Measurements from ENCODE around the gene HSD17B10. TPM values are rescaled to one million over a fixed set of nuclear protein-coding genes. Genes with fewer than 3 reads are reported as not detected.
A peak's percentile ranks its signal among the peaks of the same experiment; 100 is the strongest.

The HSD17B10 gene
- total RNA-seq, 4 donors from 2014 or later: 72.7 to 105 (median 94.3) TPM

DNA sequence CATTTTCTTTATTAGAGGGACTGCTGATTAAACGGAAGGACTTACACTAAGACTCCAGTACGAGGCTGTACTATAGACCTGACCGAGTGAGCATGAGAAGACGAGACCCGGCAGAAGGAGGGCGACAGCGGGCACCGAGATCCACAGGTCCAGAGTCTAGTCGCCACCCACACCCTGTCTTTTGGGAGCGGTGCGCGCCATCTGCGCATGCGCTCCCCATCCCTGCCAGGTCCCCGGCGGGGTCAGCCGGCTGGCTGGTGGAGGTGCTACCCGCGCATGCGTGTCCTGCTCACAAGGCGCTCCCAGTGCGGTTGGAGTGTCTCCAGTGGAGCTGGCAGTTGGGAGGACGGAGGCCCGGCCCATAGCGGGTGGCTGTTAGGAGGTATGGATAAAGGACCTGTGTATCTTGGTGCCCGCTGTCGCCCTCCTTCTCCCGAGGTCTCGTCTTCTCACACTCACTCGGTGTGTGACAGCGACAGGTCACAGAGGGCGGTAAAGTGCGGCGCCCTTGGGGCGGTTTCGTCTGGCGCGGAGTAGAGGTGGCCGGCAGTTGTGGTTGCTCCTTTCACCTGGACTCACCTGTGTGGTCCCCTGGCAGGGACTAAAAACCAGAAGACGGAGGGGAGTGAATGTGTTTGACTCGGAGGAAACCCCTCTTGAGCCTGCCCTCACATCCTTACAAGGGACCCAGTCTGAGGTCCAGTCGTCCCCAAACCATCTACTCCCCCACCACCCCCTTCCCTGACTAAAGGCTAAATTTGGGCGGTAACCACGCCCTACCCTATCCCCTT, 7.6 kb upstream of the HSD17B10 start:
- Histone ChIP-seq H3K27me3 (no peaks in the 10 kb centered on the region), H3K36me3 (no peaks in the 10 kb centered on the region), H3K9me3 (no peaks in the 10 kb centered on the region), H3K4me3 (peak overlapping the region; percentile 40 to 54 (median 47)), H3K4me1 (peaks cover 3 to 24% (median 21%) of the 10 kb centered on the region in 4 donors), H3K27ac (replicated peaks in 1 of 4) (peak overlapping the region; percentile 64 to 83 (median 78))
- WGBS: 19% methylated on average over 32 of the region's 44 CpGs
- intact Hi-C loops (cut with DNase I): loop anchor here (5.0 kb wide), 1 partner anchor 124 kb away; no protein-coding TSS in a partner anchor
- DNase-seq (ENCODE audit: extremely low spot score): no peak
- TF ChIP-seq POLR2A (IDR thresholded peaks at IDR 0.05; ENCODE audit: low read depth) (no peak), POLR2AphosphoS5 (IDR thresholded peaks at IDR 0.05) (peak; percentile 64 to 69)
- TF ChIP-seq, protein P1, sequence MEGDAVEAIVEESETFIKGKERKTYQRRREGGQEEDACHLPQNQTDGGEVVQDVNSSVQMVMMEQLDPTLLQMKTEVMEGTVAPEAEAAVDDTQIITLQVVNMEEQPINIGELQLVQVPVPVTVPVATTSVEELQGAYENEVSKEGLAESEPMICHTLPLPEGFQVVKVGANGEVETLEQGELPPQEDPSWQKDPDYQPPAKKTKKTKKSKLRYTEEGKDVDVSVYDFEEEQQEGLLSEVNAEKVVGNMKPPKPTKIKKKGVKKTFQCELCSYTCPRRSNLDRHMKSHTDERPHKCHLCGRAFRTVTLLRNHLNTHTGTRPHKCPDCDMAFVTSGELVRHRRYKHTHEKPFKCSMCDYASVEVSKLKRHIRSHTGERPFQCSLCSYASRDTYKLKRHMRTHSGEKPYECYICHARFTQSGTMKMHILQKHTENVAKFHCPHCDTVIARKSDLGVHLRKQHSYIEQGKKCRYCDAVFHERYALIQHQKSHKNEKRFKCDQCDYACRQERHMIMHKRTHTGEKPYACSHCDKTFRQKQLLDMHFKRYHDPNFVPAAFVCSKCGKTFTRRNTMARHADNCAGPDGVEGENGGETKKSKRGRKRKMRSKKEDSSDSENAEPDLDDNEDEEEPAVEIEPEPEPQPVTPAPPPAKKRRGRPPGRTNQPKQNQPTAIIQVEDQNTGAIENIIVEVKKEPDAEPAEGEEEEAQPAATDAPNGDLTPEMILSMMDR (IDR thresholded peaks at IDR 0.05): no peak

DNA sequence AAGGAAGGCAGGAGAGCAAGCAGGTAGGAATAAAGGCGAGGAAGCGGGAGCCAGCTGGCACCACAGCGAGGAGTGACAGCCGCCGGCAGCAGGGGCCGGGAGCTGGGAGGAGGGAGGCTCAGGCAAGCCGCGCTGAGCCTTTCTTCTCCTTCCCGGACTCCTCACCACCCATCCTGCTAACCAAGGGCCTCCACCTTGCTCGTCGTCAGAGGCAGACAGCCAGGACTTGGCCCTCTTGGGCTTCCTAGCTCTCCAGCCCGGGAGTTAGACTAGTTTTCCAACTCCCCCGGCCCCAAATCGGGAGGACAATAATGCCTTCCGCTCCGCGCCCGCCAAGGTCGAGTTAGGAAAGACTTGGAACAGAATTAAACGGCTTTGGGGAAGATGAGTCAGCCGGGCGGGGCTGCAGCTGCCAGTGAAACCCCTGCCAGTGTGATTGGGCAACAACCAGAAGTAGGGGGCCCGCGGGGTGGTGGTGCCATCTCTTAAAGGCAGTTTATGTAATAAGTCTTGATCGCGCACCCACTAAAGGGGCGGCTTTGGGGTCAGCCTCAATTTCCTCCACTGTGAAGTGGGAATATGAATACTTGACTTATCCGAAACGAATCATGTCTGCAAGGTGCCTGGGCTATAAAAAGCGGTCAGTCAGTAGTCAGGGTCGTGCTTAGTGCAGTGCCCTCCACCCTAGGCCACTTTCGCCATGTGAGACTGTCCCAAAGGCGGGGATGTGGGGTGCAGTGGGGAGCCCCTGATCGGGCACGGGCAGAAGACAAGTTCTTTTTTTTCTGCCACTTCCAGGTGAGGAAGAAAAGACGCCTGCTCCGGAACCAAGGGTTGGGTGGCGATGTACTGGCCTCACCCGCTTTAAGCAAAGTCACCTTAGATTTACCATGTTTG, 6.7 kb upstream of the HSD17B10 start:
- 25% methylated on average over 38 of the region's 39 CpGs for WGBS
- intact Hi-C loops (cut with DNase I): loop anchor here (5.0 kb wide), 1 partner anchor 124 kb away; no protein-coding TSS in a partner anchor
- Histone ChIP-seq H3K27ac (replicated peaks in 1 of 4) (peak overlapping the region; percentile 64 to 83 (median 78)), H3K9me3 (no peaks in the 10 kb centered on the region), H3K36me3 (no peaks in the 10 kb centered on the region), H3K27me3 (no peaks in the 10 kb centered on the region), H3K4me1 (peaks cover 3 to 26% (median 23%) of the 10 kb centered on the region in 4 donors), H3K4me3 (peak overlapping the region; percentile 40 to 54 (median 47))
- peak; percentile 93 for DNase-seq (ENCODE audit: extremely low spot score)
- TF ChIP-seq POLR2A (IDR thresholded peaks at IDR 0.05; ENCODE audit: low read depth) (no peak), POLR2AphosphoS5 (IDR thresholded peaks at IDR 0.05) (peak; percentile 64 to 81), EP300 (IDR thresholded peaks at IDR 0.05) (no peak)
- TF ChIP-seq, protein P1 (IDR thresholded peaks at IDR 0.05): no peak

DNA sequence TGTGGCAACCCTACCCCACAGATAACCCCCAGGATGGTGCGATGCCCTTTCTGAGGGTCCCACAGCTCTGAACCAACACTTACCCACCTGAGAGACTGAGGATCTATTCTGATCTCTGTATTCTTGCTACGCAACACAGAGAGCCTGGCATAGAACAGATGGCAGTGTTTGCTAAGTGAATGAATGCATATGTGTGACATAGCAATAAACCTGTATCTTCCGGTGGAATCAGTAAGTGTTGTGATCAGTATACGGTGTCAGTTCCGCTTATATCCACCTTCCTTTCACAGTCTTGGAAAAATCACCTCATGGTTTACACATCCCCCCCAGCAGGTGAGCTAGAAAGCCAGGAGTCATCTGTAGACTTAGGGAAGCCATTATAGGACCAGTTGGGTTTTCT, 5.9 kb upstream of the HSD17B10 start:
- peak overlapping the region; percentile 64 to 83 (median 78) for H3K27ac ChIP-seq (replicated peaks in 1 of 4)

DNA sequence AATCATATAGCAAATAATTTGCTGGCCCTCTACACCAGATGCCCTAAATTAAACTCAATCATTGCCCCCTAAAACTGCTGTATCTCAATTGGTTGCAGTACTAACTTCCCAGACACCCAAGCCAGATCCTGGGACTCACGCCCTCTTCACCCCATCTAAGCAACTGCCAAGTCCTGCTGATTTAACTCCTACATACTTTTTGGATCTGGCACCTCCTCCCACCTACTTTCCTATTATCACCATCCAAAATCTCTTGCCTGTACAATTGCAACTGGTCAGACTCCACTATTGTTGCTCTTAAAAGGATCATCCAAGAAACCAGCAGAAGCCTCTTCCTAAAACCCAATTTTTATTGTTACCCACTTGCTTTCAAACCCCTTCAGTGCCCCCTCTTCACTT, 4.7 kb upstream of the HSD17B10 start:
- no peaks in the 10 kb centered on the region for H3K9me3 ChIP-seq
- 79% methylated on average over 1 of the region's 1 CpG for WGBS
- H3K4me3 ChIP-seq: no peak overlapping the region
- DNase-seq (ENCODE audit: extremely low spot score): no peak
- no peaks in the 10 kb centered on the region for H3K36me3 ChIP-seq
- no peak for TF ChIP-seq POLR2AphosphoS5 (IDR thresholded peaks at IDR 0.05)
- TF ChIP-seq POLR2A (IDR thresholded peaks at IDR 0.05; ENCODE audit: low read depth): no peak
- TF ChIP-seq EP300 (IDR thresholded peaks at IDR 0.05): no peak
- TF ChIP-seq, protein P1 (IDR thresholded peaks at IDR 0.05): no peak
- no peak overlapping the region for H3K27ac ChIP-seq (replicated peaks in 1 of 4)
- no peaks in the 10 kb centered on the region for H3K27me3 ChIP-seq
- intact Hi-C loops (cut with DNase I): no loop called here
- H3K4me1 ChIP-seq: peaks cover 3 to 34% (median 26%) of the 10 kb centered on the region in 4 donors

More for the DNA sequence above, 5.9 kb upstream of the HSD17B10 start:
- Histone ChIP-seq H3K9me3 (no peaks in the 10 kb centered on the region), H3K36me3 (no peaks in the 10 kb centered on the region), H3K4me1 (peaks cover 3 to 27% (median 23%) of the 10 kb centered on the region in 4 donors), H3K4me3 (peak overlapping the region; percentile 40 to 54 (median 47)), H3K27me3 (no peaks in the 10 kb centered on the region)
- TF ChIP-seq POLR2AphosphoS5 (IDR thresholded peaks at IDR 0.05): no peak
- TF ChIP-seq, protein P1 (IDR thresholded peaks at IDR 0.05): no peak
- no peak for TF ChIP-seq EP300 (IDR thresholded peaks at IDR 0.05)
- TF ChIP-seq POLR2A (IDR thresholded peaks at IDR 0.05; ENCODE audit: low read depth): no peak
- intact Hi-C loops (cut with DNase I): loop anchor here (5.0 kb wide), 1 partner anchor 123 kb away; no protein-coding TSS in a partner anchor
- no peak for DNase-seq (ENCODE audit: extremely low spot score)
- 75% methylated on average over 5 of the region's 5 CpGs for WGBS

Measured in esophagus muscularis mucosa (tissue), 4 donors.